ENCODE data around the gene GPR78.

GPR78 gene

GRCh38 chr4:8547108-8547911, 32.9 kb upstream of the GPR78 start:
- no peak for DNase-seq

GRCh38 chr4:8547912-8548730, 32.1 kb upstream of the GPR78 start:
- no peak for DNase-seq

DNA sequence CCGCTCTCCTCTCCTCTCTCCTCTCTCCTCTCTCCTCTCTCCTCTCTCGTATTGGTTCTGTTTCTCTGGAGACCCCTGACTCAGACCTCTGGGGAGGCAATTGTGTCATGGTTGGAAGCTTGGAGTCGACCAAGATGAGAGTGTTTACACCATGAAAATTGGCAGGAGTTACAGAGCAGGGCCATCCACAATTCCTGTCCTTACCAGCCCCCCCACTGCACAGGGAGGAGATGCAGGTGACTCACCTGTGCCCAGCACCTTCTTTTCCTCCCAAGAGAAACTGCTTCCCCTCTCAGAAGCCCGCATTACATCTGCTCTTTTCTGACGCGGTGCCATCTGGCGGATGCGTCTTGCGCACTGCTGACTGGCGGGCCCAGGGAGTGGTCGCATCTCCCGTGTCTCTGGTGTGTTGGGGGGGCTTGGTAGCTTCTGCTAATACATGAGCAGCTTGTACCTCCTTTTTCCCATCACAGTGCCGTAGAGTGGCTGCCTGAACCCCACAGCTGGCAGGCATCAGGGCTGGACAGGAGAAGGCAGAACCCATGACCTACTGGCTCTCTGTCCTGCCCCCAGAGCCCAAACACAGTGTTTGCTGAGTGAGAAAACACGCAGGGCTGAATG, 31.4 kb upstream of the GPR78 start:
- DNase-seq, result no peak

- DNase-seq, result no peak
Measured at GRCh38 chr4:8549352-8549931, 30.8 kb upstream of the GPR78 start.

GRCh38 chr4:8550691-8551090, 29.5 kb upstream of the GPR78 start:
- no peak for DNase-seq

DNA sequence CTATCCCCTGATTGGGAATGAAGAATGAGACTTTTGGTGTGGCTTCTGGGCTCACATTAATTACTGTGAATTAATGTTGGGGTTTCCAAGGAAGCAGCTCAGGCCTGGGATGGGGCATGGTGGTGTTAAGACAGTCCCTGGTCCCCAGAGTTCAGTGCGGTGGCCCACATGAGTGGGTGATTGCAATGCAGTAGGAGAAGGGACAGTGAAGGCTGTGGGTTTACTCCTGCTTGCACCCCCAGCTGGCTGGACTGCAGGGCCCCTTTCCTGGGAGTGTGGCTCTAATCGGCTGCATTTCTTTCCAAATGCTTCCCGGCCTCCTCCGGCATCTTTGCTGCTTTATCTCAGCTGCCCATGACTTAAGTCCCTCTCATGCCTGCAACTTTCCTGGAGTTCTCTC, 28.2 kb upstream of the GPR78 start:
- no peak for DNase-seq

- DNase-seq, result no peak
Measured at GRCh38 chr4:8552581-8553205, 27.5 kb upstream of the GPR78 start.

GRCh38 chr4:8553216-8553615, 27.0 kb upstream of the GPR78 start:
- DNase-seq, result no peak

- DNase-seq, result no peak
Measured at GRCh38 chr4:8553991-8554405, 26.2 kb upstream of the GPR78 start.

GRCh38 chr4:8554555-8555100, 25.6 kb upstream of the GPR78 start:
- no peak for DNase-seq

- no peak for DNase-seq
Measured at GRCh38 chr4:8555716-8556115, 24.5 kb upstream of the GPR78 start.

- DNase-seq, result no peak
Measured at GRCh38 chr4:8556341-8557150, 23.6 kb upstream of the GPR78 start.

- no peak for DNase-seq
Measured at GRCh38 chr4:8557151-8558076, 22.8 kb upstream of the GPR78 start.

- no peak for DNase-seq
Measured at GRCh38 chr4:8558080-8558960, 21.9 kb upstream of the GPR78 start.

- DNase-seq, result no peak
Measured at GRCh38 chr4:8559011-8559410, 21.2 kb upstream of the GPR78 start.

DNA sequence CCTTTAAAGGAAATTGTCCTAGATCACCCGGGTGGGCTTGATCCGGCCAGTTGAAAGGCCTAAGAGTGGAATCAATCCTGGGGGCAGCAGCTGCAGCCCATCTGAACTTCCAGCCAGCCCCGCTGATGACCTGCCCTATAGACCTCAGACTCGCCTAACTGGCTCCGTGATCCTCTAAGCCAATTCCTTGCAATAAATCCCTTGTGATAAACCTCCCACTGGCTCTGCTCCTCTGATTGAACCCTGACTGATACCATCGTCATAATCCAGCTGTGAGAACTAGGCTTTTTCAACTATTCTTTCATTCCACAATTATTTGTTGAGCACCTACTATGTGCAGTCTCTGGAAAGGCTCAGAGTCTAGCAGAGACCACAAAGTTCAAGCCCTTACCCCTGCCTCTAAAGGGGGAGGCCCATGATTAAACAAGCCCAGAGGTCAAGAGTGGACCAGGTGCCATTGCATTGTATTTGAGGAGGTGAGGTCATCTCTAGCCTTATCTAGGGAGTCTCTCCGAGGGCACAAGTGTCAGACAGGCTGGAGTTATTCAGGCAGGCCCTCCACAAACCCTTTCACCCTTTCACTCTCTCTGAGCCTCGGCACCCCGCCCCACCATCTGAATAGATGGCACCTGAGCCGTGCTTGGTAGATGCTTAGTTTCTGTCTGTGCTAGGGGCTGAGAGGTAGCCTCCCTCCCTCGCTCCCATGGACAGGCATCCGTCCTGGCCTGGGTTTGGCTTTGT, 20.5 kb upstream of the GPR78 start:
- no peak for DNase-seq

- no peak for DNase-seq
Measured at GRCh38 chr4:8560265-8561047, 19.7 kb upstream of the GPR78 start.

DNA sequence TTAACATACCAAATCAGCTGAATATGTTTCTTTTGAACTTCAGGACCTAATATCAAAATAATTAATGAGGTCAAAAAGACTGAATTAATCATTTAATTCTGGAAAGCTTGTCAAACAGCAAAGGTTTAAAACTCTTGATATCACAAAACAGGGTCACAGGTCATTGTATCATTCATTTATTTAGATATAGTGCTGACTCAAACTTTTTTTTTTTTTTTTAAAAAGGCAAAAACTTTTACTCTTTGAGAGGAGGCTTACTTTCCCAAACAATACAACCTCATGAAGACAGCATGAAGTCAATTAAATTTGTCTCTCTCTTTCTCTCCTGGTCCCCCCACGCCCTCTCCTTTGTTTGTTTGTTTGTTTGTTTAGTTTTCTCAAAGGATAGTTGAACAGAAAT, 15.6 kb upstream of the GPR78 start:
- no peak for DNase-seq

Measured in COR-L47 (cell line).